ENCODE results near the gene ALG12.
A peak's percentile ranks its signal among the peaks of the same experiment; 100 is the strongest.
"Not testable (repeated sequence)": the region's sequence is repeated elsewhere in the genome, so short reads cannot be mapped to it uniquely, and the experiment has no call there.

ALG12 gene

DNA sequence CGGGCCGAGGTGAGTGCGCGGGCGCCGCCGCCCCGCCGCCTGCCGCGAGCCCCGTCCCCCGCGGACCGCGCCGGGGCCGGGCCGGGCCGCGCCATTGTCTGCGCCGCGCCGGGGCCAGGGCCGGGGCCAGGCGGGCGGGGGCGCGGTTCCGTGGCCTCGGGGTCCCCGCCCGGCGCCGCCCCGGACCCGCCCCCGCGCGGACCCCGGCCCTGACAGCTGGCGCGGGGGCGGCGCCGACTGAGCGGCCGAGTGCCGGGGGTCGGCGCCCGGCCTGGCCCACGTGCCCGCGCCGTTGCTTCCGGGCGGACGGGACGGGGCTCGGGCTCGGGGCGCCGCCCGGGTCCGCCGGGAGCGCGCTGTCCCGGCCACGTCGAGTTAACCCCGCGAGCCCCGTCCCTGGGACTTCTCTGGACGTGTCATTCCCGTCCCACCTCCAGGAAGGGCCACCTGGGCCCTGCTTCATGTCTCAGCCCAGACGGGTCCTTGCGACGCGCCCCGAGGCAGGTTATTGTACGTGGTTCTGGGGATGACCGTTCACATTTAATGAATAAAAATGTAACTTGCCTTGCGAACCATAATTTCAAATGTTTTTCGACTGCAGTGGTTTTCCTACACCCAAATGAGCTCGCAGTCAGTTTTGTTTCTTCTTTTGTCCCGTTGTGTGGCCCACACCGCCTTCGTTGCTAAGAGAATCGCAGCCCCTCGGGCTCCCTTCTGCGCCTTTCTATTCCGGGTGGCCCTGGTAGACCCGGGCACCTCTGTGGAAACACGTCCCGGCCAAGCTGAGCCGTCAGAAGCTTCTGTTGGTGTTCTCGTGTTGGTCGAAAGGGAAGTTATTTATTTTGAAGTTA, 64.0 kb downstream of the ALG12 start:
- Histone ChIP-seq H3K27me3 (ENCODE audit: low read depth, low read length) (no peaks in the 10 kb centered on the region), H3K9me3 (ENCODE audit: insufficient read depth, low read length) (no peaks in the 10 kb centered on the region), H3K36me3 (replicated peaks; ENCODE audit: low read depth, low read length) (no peaks in the 10 kb centered on the region), H3K4me3 (ENCODE audit: low read length) (peak overlapping the region; percentile 81), H3K9ac (ENCODE audit: low read length) (peak overlapping the region; percentile 70), H4K20me1 (ENCODE audit: insufficient read depth, low read length) (peaks cover 29% of the 10 kb centered on the region), H3K79me2 (ENCODE audit: low read length) (peaks cover 53% of the 10 kb centered on the region), H3K27ac (ENCODE audit: low read length) (peak overlapping the region; percentile 19), H3K4me2 (ENCODE audit: low read length) (peak overlapping the region; percentile 94), H3K4me1 (ENCODE audit: low read length) (peaks cover 10% of the 10 kb centered on the region), H2AFZ (ENCODE audit: low read depth, low read length) (no peak overlapping the region)
- TF ChIP-seq EZH2phosphoT487 (IDR thresholded peaks at IDR 0.05; ENCODE audit: low read depth) = no peak
- TF ChIP-seq, protein P1, sequence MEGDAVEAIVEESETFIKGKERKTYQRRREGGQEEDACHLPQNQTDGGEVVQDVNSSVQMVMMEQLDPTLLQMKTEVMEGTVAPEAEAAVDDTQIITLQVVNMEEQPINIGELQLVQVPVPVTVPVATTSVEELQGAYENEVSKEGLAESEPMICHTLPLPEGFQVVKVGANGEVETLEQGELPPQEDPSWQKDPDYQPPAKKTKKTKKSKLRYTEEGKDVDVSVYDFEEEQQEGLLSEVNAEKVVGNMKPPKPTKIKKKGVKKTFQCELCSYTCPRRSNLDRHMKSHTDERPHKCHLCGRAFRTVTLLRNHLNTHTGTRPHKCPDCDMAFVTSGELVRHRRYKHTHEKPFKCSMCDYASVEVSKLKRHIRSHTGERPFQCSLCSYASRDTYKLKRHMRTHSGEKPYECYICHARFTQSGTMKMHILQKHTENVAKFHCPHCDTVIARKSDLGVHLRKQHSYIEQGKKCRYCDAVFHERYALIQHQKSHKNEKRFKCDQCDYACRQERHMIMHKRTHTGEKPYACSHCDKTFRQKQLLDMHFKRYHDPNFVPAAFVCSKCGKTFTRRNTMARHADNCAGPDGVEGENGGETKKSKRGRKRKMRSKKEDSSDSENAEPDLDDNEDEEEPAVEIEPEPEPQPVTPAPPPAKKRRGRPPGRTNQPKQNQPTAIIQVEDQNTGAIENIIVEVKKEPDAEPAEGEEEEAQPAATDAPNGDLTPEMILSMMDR (IDR thresholded peaks at IDR 0.05; ENCODE audit: low read depth, low read length) = no peak

- no peaks in the 10 kb centered on the region for H3K9me3 ChIP-seq (ENCODE audit: insufficient read depth, low read length)
- peaks cover 10% of the 10 kb centered on the region for H3K4me1 ChIP-seq (ENCODE audit: low read length)
- peak within 1 kb of the TSS; percentile 98 for H3K4me3 ChIP-seq (ENCODE audit: low read length)
- peak within 1 kb of the TSS; percentile 94 for H3K4me2 ChIP-seq (ENCODE audit: low read length)
- TF ChIP-seq EZH2phosphoT487 (IDR thresholded peaks at IDR 0.05; ENCODE audit: low read depth) = no peak
- TF ChIP-seq, protein P1 (IDR thresholded peaks at IDR 0.05; ENCODE audit: low read depth, low read length) = no peak
- peaks cover 22% of the 10 kb centered on the region for H4K20me1 ChIP-seq (ENCODE audit: insufficient read depth, low read length)
- peak within 1 kb of the TSS; percentile 91 for H3K27ac ChIP-seq (ENCODE audit: low read length)
- peaks cover 43% of the 10 kb centered on the region for H3K79me2 ChIP-seq (ENCODE audit: low read length)
- H2AFZ ChIP-seq (ENCODE audit: low read depth, low read length) = peak within 1 kb of the TSS; percentile 65; the same call in 1 of the 2 replicates
- peak within 1 kb of the TSS; percentile 99 for H3K9ac ChIP-seq (ENCODE audit: low read length)
- H3K27me3 ChIP-seq (ENCODE audit: low read depth, low read length) = no peaks in the 10 kb centered on the region
- no peaks in the 10 kb centered on the region for H3K36me3 ChIP-seq (replicated peaks; ENCODE audit: low read depth, low read length)
Measured at GRCh38 chr22:49852898-49853894, 65.0 kb downstream of the ALG12 start, which contains the start of gene ZBED4. TSS of gene ZBED4 (plus strand) at chr22:49853844. CDS start at chr22:49883663, 29,819 bp downstream.

DNA sequence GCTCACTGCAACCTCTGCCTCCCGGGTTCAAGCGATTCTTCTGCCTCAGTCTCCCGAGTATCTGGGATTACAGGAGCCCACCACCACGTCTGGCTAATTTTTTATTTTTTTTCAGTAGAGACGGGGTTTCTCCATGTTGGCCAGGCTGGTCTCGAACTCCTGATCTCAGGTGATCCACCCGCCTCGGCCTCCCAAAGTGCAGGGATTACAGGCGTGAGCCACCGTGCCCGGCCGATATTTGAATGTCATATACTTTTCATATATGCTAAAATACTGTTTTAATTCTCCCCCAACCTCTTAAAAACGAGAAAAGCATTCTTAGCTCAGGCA, 65.7 kb downstream of the ALG12 start:
- not testable (repeated sequence) for H3K9me3 ChIP-seq (ENCODE audit: insufficient read depth, low read length); H2AFZ ChIP-seq (ENCODE audit: low read depth, low read length); H3K36me3 ChIP-seq (replicated peaks; ENCODE audit: low read depth, low read length); H3K27me3 ChIP-seq (ENCODE audit: low read depth, low read length)
- peak overlapping the region; percentile 99 for H3K9ac ChIP-seq (ENCODE audit: low read length)
- peaks cover 36% of the 10 kb centered on the region for H3K79me2 ChIP-seq (ENCODE audit: low read length)
- H3K4me1 ChIP-seq (ENCODE audit: low read length) = peaks cover 10% of the 10 kb centered on the region
- H3K27ac ChIP-seq (ENCODE audit: low read length) = peak overlapping the region; percentile 91
- peaks cover 22% of the 10 kb centered on the region for H4K20me1 ChIP-seq (ENCODE audit: insufficient read depth, low read length)
- H3K4me2 ChIP-seq (ENCODE audit: low read length) = peak overlapping the region; percentile 79
- peak overlapping the region; percentile 98 for H3K4me3 ChIP-seq (ENCODE audit: low read length)

GRCh38 chr22:49850959-49851802, 67.1 kb downstream of the ALG12 start:
- Histone ChIP-seq H3K4me2 (ENCODE audit: low read length) (no peak overlapping the region), H3K27ac (ENCODE audit: low read length) (no peak overlapping the region), H3K9me3 (ENCODE audit: insufficient read depth, low read length) (no peaks in the 10 kb centered on the region), H3K27me3 (ENCODE audit: low read depth, low read length) (no peaks in the 10 kb centered on the region), H3K9ac (ENCODE audit: low read length) (no peak overlapping the region), H3K4me3 (ENCODE audit: low read length) (no peak overlapping the region), H2AFZ (ENCODE audit: low read depth, low read length) (no peak overlapping the region), H3K79me2 (ENCODE audit: low read length) (peaks cover 23% of the 10 kb centered on the region), H3K4me1 (ENCODE audit: low read length) (peaks cover 10% of the 10 kb centered on the region), H3K36me3 (replicated peaks; ENCODE audit: low read depth, low read length) (no peaks in the 10 kb centered on the region), H4K20me1 (ENCODE audit: insufficient read depth, low read length) (peaks cover 17% of the 10 kb centered on the region)
- TF ChIP-seq, protein P1 (IDR thresholded peaks at IDR 0.05; ENCODE audit: low read depth, low read length) = no peak
- no peak for TF ChIP-seq EZH2phosphoT487 (IDR thresholded peaks at IDR 0.05; ENCODE audit: low read depth)
